Activated CD8-positive, alpha-beta memory T cell treated with anti-CD3 and anti-CD28 coated beads, Interleukin-2, amount 10 ng/mL, durations not matched to agents 7 days and 5 days (primary cell): Measurements from ENCODE around the gene NLGN4Y. TPM values are rescaled to one million over a fixed set of nuclear protein-coding genes. Genes with fewer than 3 reads are reported as not detected.

Experiments used
- ATAC-seq: fragments of 150-1000 bp; cut with Tn5 transposase; one replicate; pipeline ENCODE4 v1.10.0; 2021; ENCODE audit warnings: moderate library complexity
- CTCF ChIA-PET: fragments of 350-600 bp; sonication (Branson Sonifier 250); formaldehyde crosslinking; loops from one replicate; lab custom pipeline; 2021; ENCODE audit warnings: antibody characterized with exemption; lab: Charles Lee
- DNase-seq: peaks from one replicate; pipeline ENCODE4 v3.0.0-alpha.2; 2020
- H3K27ac Mint-ChIP-seq: one replicate; pipeline ENCODE4 v1.8.0; 2021; ENCODE audit warnings: mild to moderate bottlenecking, mixed read lengths
- H3K27me3 Mint-ChIP-seq: one replicate; pipeline ENCODE4 v1.8.0; 2021; ENCODE audit warnings: mixed read lengths
- H3K36me3 Mint-ChIP-seq: one replicate; pipeline ENCODE4 v1.8.0; 2021; ENCODE audit warnings: mild to moderate bottlenecking, mixed read lengths
- H3K4me1 Mint-ChIP-seq: one replicate; pipeline ENCODE4 v1.8.0; 2021; ENCODE audit warnings: mixed read lengths
- H3K4me3 Mint-ChIP-seq: one replicate; pipeline ENCODE4 v1.8.0; 2021; ENCODE audit warnings: mild to moderate bottlenecking, moderate library complexity, mixed read lengths
- H3K9me3 Mint-ChIP-seq: one replicate; pipeline ENCODE4 v1.8.0; 2022; ENCODE audit warnings: low read depth, mixed read lengths
- total RNA-seq, 2 experiments: library from RNA; stranded (reverse); gene quantifications; one replicate each; pipeline ENCODE4 v1.2.3, GENCODE V29; 2021

Gene NLGN4Y
- total RNA-seq, 2 experiments from 2014 or later = 1.6 to 2.2 TPM

- DNase-seq (no peak), ATAC-seq (no peak)
- H3K27ac Mint-ChIP-seq = no peak overlapping the region
- no peaks in the 10 kb centered on the region for H3K27me3 Mint-ChIP-seq
- H3K36me3 Mint-ChIP-seq = no peaks in the 10 kb centered on the region
- no peaks in the 10 kb centered on the region for H3K4me1 Mint-ChIP-seq
- CTCF ChIA-PET = no interaction called here
- no peak overlapping the region for H3K4me3 Mint-ChIP-seq
- no peaks in the 10 kb centered on the region for H3K9me3 Mint-ChIP-seq
Observed at GRCh38 chrY:14755571-14755970, 231.2 kb downstream of the NLGN4Y start.

GRCh38 chrY:14762903-14763302, 238.6 kb downstream of the NLGN4Y start:
- CTCF ChIA-PET = no interaction called here
- Mint-ChIP-seq H3K36me3 (no peaks in the 10 kb centered on the region), H3K9me3 (no peaks in the 10 kb centered on the region), H3K4me1 (no peaks in the 10 kb centered on the region), H3K27ac (no peak overlapping the region), H3K27me3 (no peaks in the 10 kb centered on the region), H3K4me3 (no peak overlapping the region)
- DNase-seq (no peak), ATAC-seq (no peak)

GRCh38 chrY:14763600-14763999, 239.3 kb downstream of the NLGN4Y start:
- Mint-ChIP-seq H3K4me1 (no peaks in the 10 kb centered on the region), H3K27ac (no peak overlapping the region), H3K27me3 (no peaks in the 10 kb centered on the region), H3K36me3 (no peaks in the 10 kb centered on the region), H3K9me3 (no peaks in the 10 kb centered on the region), H3K4me3 (no peak overlapping the region)
- ATAC-seq (no peak), DNase-seq (no peak)
- CTCF ChIA-PET = no interaction called here

GRCh38 chrY:14778208-14778607, 253.9 kb downstream of the NLGN4Y start:
- H3K9me3 Mint-ChIP-seq = peaks cover 3% of the 10 kb centered on the region
- no peak for ATAC-seq
- H3K27ac Mint-ChIP-seq = no peak overlapping the region
- no peaks in the 10 kb centered on the region for H3K27me3 Mint-ChIP-seq
- H3K36me3 Mint-ChIP-seq = no peaks in the 10 kb centered on the region
- DNase-seq = no peak
- no peak overlapping the region for H3K4me3 Mint-ChIP-seq
- no peaks in the 10 kb centered on the region for H3K4me1 Mint-ChIP-seq
- CTCF ChIA-PET = no interaction called here

GRCh38 chrY:14793104-14793503, 268.8 kb downstream of the NLGN4Y start:
- Mint-ChIP-seq H3K27ac (no peak overlapping the region), H3K9me3 (no peaks in the 10 kb centered on the region), H3K4me1 (no peaks in the 10 kb centered on the region), H3K27me3 (no peaks in the 10 kb centered on the region), H3K4me3 (no peak overlapping the region), H3K36me3 (no peaks in the 10 kb centered on the region)
- DNase-seq (no peak), ATAC-seq (no peak)
- CTCF ChIA-PET = no interaction called here

- CTCF ChIA-PET = no interaction called here
Observed at GRCh38 chrY:14793674-14794073, 269.3 kb downstream of the NLGN4Y start.

GRCh38 chrY:14798010-14798409, 273.7 kb downstream of the NLGN4Y start:
- no peak overlapping the region for H3K4me3 Mint-ChIP-seq
- H3K27me3 Mint-ChIP-seq = no peaks in the 10 kb centered on the region
- H3K4me1 Mint-ChIP-seq = no peaks in the 10 kb centered on the region
- ATAC-seq (no peak), DNase-seq (no peak)
- H3K27ac Mint-ChIP-seq = no peak overlapping the region
- H3K9me3 Mint-ChIP-seq = no peaks in the 10 kb centered on the region
- CTCF ChIA-PET = no interaction called here
- H3K36me3 Mint-ChIP-seq = no peaks in the 10 kb centered on the region

More at GRCh38 chrY:14793674-14794073, 269.3 kb downstream of the NLGN4Y start:
- Mint-ChIP-seq H3K36me3 (no peaks in the 10 kb centered on the region), H3K27me3 (no peaks in the 10 kb centered on the region), H3K4me1 (no peaks in the 10 kb centered on the region), H3K4me3 (no peak overlapping the region), H3K27ac (no peak overlapping the region), H3K9me3 (no peaks in the 10 kb centered on the region)
- ATAC-seq (no peak), DNase-seq (no peak)

GRCh38 chrY:14801096-14801495, 276.8 kb downstream of the NLGN4Y start:
- no peak overlapping the region for H3K4me3 Mint-ChIP-seq
- no peaks in the 10 kb centered on the region for H3K36me3 Mint-ChIP-seq
- no peaks in the 10 kb centered on the region for H3K27me3 Mint-ChIP-seq
- no peak overlapping the region for H3K27ac Mint-ChIP-seq
- CTCF ChIA-PET = no interaction called here
- no peaks in the 10 kb centered on the region for H3K9me3 Mint-ChIP-seq
- H3K4me1 Mint-ChIP-seq = no peaks in the 10 kb centered on the region
- DNase-seq = no peak
- ATAC-seq = no peak

GRCh38 chrY:14802125-14802524, 277.8 kb downstream of the NLGN4Y start:
- CTCF ChIA-PET = no interaction called here
- DNase-seq (no peak), ATAC-seq (no peak)
- Mint-ChIP-seq H3K27ac (no peak overlapping the region), H3K4me3 (no peak overlapping the region), H3K4me1 (no peaks in the 10 kb centered on the region), H3K9me3 (no peaks in the 10 kb centered on the region), H3K36me3 (no peaks in the 10 kb centered on the region), H3K27me3 (no peaks in the 10 kb centered on the region)

GRCh38 chrY:14804041-14804440, 279.7 kb downstream of the NLGN4Y start:
- DNase-seq (no peak), ATAC-seq (no peak)
- Mint-ChIP-seq H3K27me3 (no peaks in the 10 kb centered on the region), H3K4me1 (no peaks in the 10 kb centered on the region), H3K27ac (no peak overlapping the region), H3K9me3 (no peaks in the 10 kb centered on the region), H3K36me3 (no peaks in the 10 kb centered on the region), H3K4me3 (no peak overlapping the region)
- CTCF ChIA-PET = no interaction called here

- no peak overlapping the region for H3K27ac Mint-ChIP-seq
- no peaks in the 10 kb centered on the region for H3K36me3 Mint-ChIP-seq
- H3K27me3 Mint-ChIP-seq = no peaks in the 10 kb centered on the region
- CTCF ChIA-PET = no interaction called here
- no peaks in the 10 kb centered on the region for H3K4me1 Mint-ChIP-seq
- DNase-seq (no peak), ATAC-seq (no peak)
- no peak overlapping the region for H3K4me3 Mint-ChIP-seq
- H3K9me3 Mint-ChIP-seq = no peaks in the 10 kb centered on the region
Observed at GRCh38 chrY:14818452-14818851, 294.1 kb downstream of the NLGN4Y start.

- CTCF ChIA-PET = no interaction called here
- no peaks in the 10 kb centered on the region for H3K36me3 Mint-ChIP-seq
- no peak overlapping the region for H3K4me3 Mint-ChIP-seq
- H3K4me1 Mint-ChIP-seq = no peaks in the 10 kb centered on the region
- no peaks in the 10 kb centered on the region for H3K9me3 Mint-ChIP-seq
- H3K27me3 Mint-ChIP-seq = no peaks in the 10 kb centered on the region
- H3K27ac Mint-ChIP-seq = no peak overlapping the region
- DNase-seq = no peak
- no peak for ATAC-seq
Observed at GRCh38 chrY:14822201-14822600, 297.9 kb downstream of the NLGN4Y start.

- DNase-seq (no peak), ATAC-seq (no peak)
- CTCF ChIA-PET = no interaction called here
- no peaks in the 10 kb centered on the region for H3K9me3 Mint-ChIP-seq
- no peak overlapping the region for H3K27ac Mint-ChIP-seq
- no peak overlapping the region for H3K4me3 Mint-ChIP-seq
- H3K4me1 Mint-ChIP-seq = no peaks in the 10 kb centered on the region
- no peaks in the 10 kb centered on the region for H3K36me3 Mint-ChIP-seq
- no peaks in the 10 kb centered on the region for H3K27me3 Mint-ChIP-seq
Observed at GRCh38 chrY:14822906-14823305, 298.6 kb downstream of the NLGN4Y start.

- Mint-ChIP-seq H3K9me3 (no peaks in the 10 kb centered on the region), H3K36me3 (no peaks in the 10 kb centered on the region), H3K27ac (no peak overlapping the region), H3K4me1 (no peaks in the 10 kb centered on the region), H3K27me3 (no peaks in the 10 kb centered on the region), H3K4me3 (no peak overlapping the region)
- ATAC-seq = no peak
- CTCF ChIA-PET = no interaction called here
- no peak for DNase-seq
Observed at GRCh38 chrY:14824583-14824982, 300.3 kb downstream of the NLGN4Y start.

GRCh38 chrY:14825728-14826127, 301.4 kb downstream of the NLGN4Y start:
- no peaks in the 10 kb centered on the region for H3K36me3 Mint-ChIP-seq
- H3K27me3 Mint-ChIP-seq = no peaks in the 10 kb centered on the region
- CTCF ChIA-PET = no interaction called here
- no peak for ATAC-seq
- H3K9me3 Mint-ChIP-seq = no peaks in the 10 kb centered on the region
- H3K4me1 Mint-ChIP-seq = no peaks in the 10 kb centered on the region
- no peak overlapping the region for H3K4me3 Mint-ChIP-seq
- no peak for DNase-seq
- no peak overlapping the region for H3K27ac Mint-ChIP-seq
